ENCODE results near the gene CRTC2. TPM values are rescaled to one million over a fixed set of nuclear protein-coding genes. Genes with fewer than 3 reads are reported as not detected.

CRTC2 gene
- total and polyA plus RNA-seq, 2 of the 4 experiments (the other 2 are of a cell fraction), result 2.7 to 20.1 TPM

GRCh38 chr1:153968408-153968807 is 10.0 kb upstream of the CRTC2 start:
- DNase-seq (no peak), ATAC-seq (ENCODE audit: low read depth) (no peak)
- 0 out of 2 replicates have a peak, but pooled peaks cover 1% of the 10 kb centered on the region for H3K4me1 ChIP-seq (ENCODE audit: control insufficient read depth, insufficient read depth, low read length)
- WGBS, 2 experiments (ENCODE audit: extremely low coverage in 2 of 2, insufficient read length in 1 of 2), result 5% methylated on average over 4 of the region's 13 CpGs; no CpG with 5 or more reads in 1 of the 2 experiments
- peak overlapping the region; percentile 46 for H4K5ac ChIP-seq (ENCODE audit: low read depth, low read length)
- no peaks in the 10 kb centered on the region for H3K27me3 ChIP-seq (ENCODE audit: control insufficient read depth, insufficient read depth, low read length)
- dilution Hi-C loops (cut with HindIII; ENCODE audit: low sequenced_read_pairs, unreplicated experiment) (no loop called here), intact Hi-C loops (cut with micrococcal nuclease) (no loop called here), in situ Hi-C loops (cut with MboI; ENCODE audit: low sequenced_read_pairs) (loop anchor here (25.0 kb wide), 1 partner anchor 431 kb away; the partner anchor contains the start of genes S100A3, S100A4, S100A5 and S100A6)
- CTCF ChIA-PET, result interaction anchor here (1.2 kb wide), 1 partner anchor 9 kb away, joined by 4 read pairs; the partner anchor contains the start of gene JTB
- H2BK20ac ChIP-seq (ENCODE audit: low read depth, low read length), result no peak overlapping the region
- peak overlapping the region; percentile 8 to 93 for H4K8ac ChIP-seq (ENCODE audit: low read depth in 2 of 2, low read length in 2 of 2)
- H3K79me1 ChIP-seq (ENCODE audit: low read depth in 1 of 2, low read length in 2 of 2), result peaks cover 5 to 36% of the 10 kb centered on the region in 2 experiments; a peak in 3 of 4 replicates
- POLR2A ChIA-PET (ENCODE audit: unreplicated experiment), result interaction anchor here (1.3 kb wide), 1 partner anchor 22 kb away, joined by 5 read pairs; the partner anchor contains the start of gene RPS27
- H4K91ac ChIP-seq (ENCODE audit: insufficient read depth, low read depth, low read length), result peak overlapping the region; percentile 36; the same call in 1 of the 2 replicates
- no peak overlapping the region for H2BK5ac ChIP-seq (ENCODE audit: low read depth, low read length, poor library complexity, severe bottlenecking)
- peak overlapping the region; percentile 48 for H3K4me3 ChIP-seq (ENCODE audit: insufficient read depth, low read depth, low read length)
- H3K4ac ChIP-seq (ENCODE audit: low read depth, low read length), result peak overlapping the region; percentile 80
- H3K23ac ChIP-seq (ENCODE audit: low read depth, low read length), result peak overlapping the region; percentile 58; the same call in 1 of the 2 replicates
- no peaks in the 10 kb centered on the region for H4K20me1 ChIP-seq (ENCODE audit: insufficient read depth, low read length)
- TF ChIP-seq RFX5 (IDR thresholded peaks at IDR 0.05; ENCODE audit: low read depth, low read length) (no peak), ELK1 (IDR thresholded peaks at IDR 0.05; ENCODE audit: borderline replicate concordance, low read depth, low read length) (no peak), MAFK (IDR thresholded peaks at IDR 0.05; ENCODE audit: low read depth, low read length) (no peak), RAD21 (IDR thresholded peaks at IDR 0.05; ENCODE audit: low read length) (no peak), BHLHE40 (IDR thresholded peaks at IDR 0.05; ENCODE audit: low read depth, low read length) (no peak), FOS (IDR thresholded peaks at IDR 0.05; ENCODE audit: low read depth, low read length) (no peak), RCOR1 (IDR thresholded peaks at IDR 0.05; ENCODE audit: insufficient replicate concordance, low read length) (no peak), CEBPB (IDR thresholded peaks at IDR 0.05; ENCODE audit: low read depth, low read length) (no peak), NFE2L2 (IDR thresholded peaks at IDR 0.05; ENCODE audit: low read depth, low read length) (no peak), SMC3 (IDR thresholded peaks at IDR 0.05; ENCODE audit: low read depth, low read length) (no peak)
- TF ChIP-seq, protein P1, sequence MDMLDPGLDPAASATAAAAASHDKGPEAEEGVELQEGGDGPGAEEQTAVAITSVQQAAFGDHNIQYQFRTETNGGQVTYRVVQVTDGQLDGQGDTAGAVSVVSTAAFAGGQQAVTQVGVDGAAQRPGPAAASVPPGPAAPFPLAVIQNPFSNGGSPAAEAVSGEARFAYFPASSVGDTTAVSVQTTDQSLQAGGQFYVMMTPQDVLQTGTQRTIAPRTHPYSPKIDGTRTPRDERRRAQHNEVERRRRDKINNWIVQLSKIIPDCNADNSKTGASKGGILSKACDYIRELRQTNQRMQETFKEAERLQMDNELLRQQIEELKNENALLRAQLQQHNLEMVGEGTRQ (IDR thresholded peaks at IDR 0.05; ENCODE audit: low read depth, low read length), result no peak
- TF ChIP-seq, protein P2, sequence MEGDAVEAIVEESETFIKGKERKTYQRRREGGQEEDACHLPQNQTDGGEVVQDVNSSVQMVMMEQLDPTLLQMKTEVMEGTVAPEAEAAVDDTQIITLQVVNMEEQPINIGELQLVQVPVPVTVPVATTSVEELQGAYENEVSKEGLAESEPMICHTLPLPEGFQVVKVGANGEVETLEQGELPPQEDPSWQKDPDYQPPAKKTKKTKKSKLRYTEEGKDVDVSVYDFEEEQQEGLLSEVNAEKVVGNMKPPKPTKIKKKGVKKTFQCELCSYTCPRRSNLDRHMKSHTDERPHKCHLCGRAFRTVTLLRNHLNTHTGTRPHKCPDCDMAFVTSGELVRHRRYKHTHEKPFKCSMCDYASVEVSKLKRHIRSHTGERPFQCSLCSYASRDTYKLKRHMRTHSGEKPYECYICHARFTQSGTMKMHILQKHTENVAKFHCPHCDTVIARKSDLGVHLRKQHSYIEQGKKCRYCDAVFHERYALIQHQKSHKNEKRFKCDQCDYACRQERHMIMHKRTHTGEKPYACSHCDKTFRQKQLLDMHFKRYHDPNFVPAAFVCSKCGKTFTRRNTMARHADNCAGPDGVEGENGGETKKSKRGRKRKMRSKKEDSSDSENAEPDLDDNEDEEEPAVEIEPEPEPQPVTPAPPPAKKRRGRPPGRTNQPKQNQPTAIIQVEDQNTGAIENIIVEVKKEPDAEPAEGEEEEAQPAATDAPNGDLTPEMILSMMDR (conservative IDR thresholded peaks at IDR 0.05; ENCODE audit: low read depth, low read length), result no peak
- H3K9ac ChIP-seq (ENCODE audit: low read depth, low read length), result peak overlapping the region; percentile 21; the same call in 1 of the 2 replicates
- H3K27ac ChIP-seq (ENCODE audit: insufficient read depth, low read length), result peak overlapping the region; percentile 4; the same call in 1 of the 2 replicates
- H2AK5ac ChIP-seq (ENCODE audit: low read depth, low read length), result peak overlapping the region; percentile 73
- no peak overlapping the region for H3K18ac ChIP-seq (ENCODE audit: low read depth, low read length)
- peak overlapping the region; percentile 87 for H3K4me2 ChIP-seq (ENCODE audit: low read depth, low read length)
- peak overlapping the region; percentile 66 for H3K14ac ChIP-seq (replicated peaks; ENCODE audit: low read depth, low read length)
- H2AK9ac ChIP-seq (replicated peaks; ENCODE audit: low read depth, low read length, poor library complexity), result peak overlapping the region; percentile 88
- no peak overlapping the region for H3K56ac ChIP-seq (ENCODE audit: extremely low read depth, insufficient read depth, low read length)
- 0 out of 2 replicates have a peak overlapping the region, but pooled peaks have one; percentile 21 for H2BK120ac ChIP-seq (ENCODE audit: low read depth, low read length)
- peaks cover 7% of the 10 kb centered on the region; the same call in 1 of the 2 replicates for H3K9me1 ChIP-seq (ENCODE audit: insufficient read depth, low read length)
- no TSS peak for BruUV-seq (replicated peaks)
- peaks cover 5% of the 10 kb centered on the region for H3K36me3 ChIP-seq (ENCODE audit: control insufficient read depth, insufficient read depth, low read length)
- no peaks in the 10 kb centered on the region for H3K9me3 ChIP-seq (ENCODE audit: control insufficient read depth, insufficient read depth, low read length)
- peak overlapping the region; percentile 90 for H2AFZ ChIP-seq (replicated peaks; ENCODE audit: low read length, poor library complexity)
- H2BK15ac ChIP-seq (ENCODE audit: low read depth, low read length), result no peak overlapping the region

Data from IMR-90 (cell line).